Stimulated activated CD4-positive, alpha-beta T cell treated with anti-CD3 and anti-CD28 coated beads, Interleukin-4, amount 100 ng/mL, for 4 hours (primary cell): ENCODE measurements around the gene PRMT1.

Experiments
- DNase-seq, 2 experiments: peaks; one replicate each; pipeline ENCODE4 v3.0.0-alpha.2; 2020

The PRMT1 gene

GRCh38 chr19:49672131-49672919 is 4.7 kb upstream of the PRMT1 start:
- DNase-seq = peak; percentile 68 to 75

- DNase-seq = peak; percentile 36 to 48
These were observed 811 bp upstream of the PRMT1 start for GRCh38 chr19:49676136-49676783.

- DNase-seq = peak; percentile 95 to 98
These were observed 264 bp upstream of the PRMT1 start for GRCh38 chr19:49676784-49677230.

- DNase-seq = peak; percentile 70 to 78
These were observed 1.0 kb downstream of the PRMT1 start for GRCh38 chr19:49677901-49678674.

GRCh38 chr19:49678985-49679770 is 2.1 kb downstream of the PRMT1 start:
- DNase-seq = no peak

GRCh38 chr19:49679771-49680413 is 2.8 kb downstream of the PRMT1 start:
- no peak for DNase-seq

- DNase-seq = peak; percentile 87 to 96
These were observed 3.6 kb downstream of the PRMT1 start for GRCh38 chr19:49680421-49681351.

GRCh38 chr19:49681830-49682229 is 4.8 kb downstream of the PRMT1 start:
- no peak for DNase-seq

GRCh38 chr19:49682274-49682673 is 5.2 kb downstream of the PRMT1 start:
- no peak for DNase-seq

- DNase-seq = no peak
These were observed 6.8 kb downstream of the PRMT1 start for GRCh38 chr19:49683814-49684250.

- DNase-seq = no peak
These were observed 7.3 kb downstream of the PRMT1 start for GRCh38 chr19:49684251-49684982.

- no peak for DNase-seq
These were observed 8.0 kb downstream of the PRMT1 start for GRCh38 chr19:49684983-49685553.

GRCh38 chr19:49685845-49686332 is 8.8 kb downstream of the PRMT1 start:
- DNase-seq = no peak

GRCh38 chr19:49686503-49687088 is 9.5 kb downstream of the PRMT1 start:
- DNase-seq = no peak

- DNase-seq = no peak
These were observed 10.1 kb downstream of the PRMT1 start for GRCh38 chr19:49687150-49687549.

- no peak for DNase-seq
These were observed 10.7 kb downstream of the PRMT1 start for GRCh38 chr19:49687566-49688316.

GRCh38 chr19:49688531-49689132 is 11.6 kb downstream of the PRMT1 start:
- no peak for DNase-seq
